ENCODE measurements around the gene GPR155.

The GPR155 gene

DNA sequence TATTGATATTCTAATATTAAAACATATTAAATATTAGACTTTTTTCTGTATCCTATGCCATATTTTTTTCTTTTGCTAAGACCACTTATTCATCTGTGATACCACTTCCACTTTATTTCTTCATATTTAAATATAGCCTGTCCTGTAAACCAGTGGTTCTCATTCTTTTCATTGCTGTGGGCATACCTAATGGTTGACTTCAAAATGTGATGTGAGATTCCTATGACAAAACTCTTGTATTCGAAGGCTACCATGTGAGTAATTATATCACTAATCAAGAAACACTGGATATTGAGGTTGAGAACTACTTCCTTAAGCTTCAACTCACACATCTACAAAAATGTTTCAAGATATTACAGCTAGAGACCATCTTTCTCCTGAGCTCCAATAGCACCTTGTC is 87.7 kb downstream of the GPR155 start:
- Histone ChIP-seq H3K27ac (ENCODE audit: low read length) (no peak overlapping the region), H3K27me3 (ENCODE audit: insufficient read depth, low read length, poor library complexity) (no peaks in the 10 kb centered on the region), H3K4me3 (ENCODE audit: low read depth in 1 of 2, low read length in 2 of 2) (no peak overlapping the region), H4K20me1 (ENCODE audit: insufficient read depth, low read length) (no peaks in the 10 kb centered on the region), H2AFZ (ENCODE audit: low read depth, low read length) (no peak overlapping the region), H3K4me1 (ENCODE audit: insufficient read depth, low read length) (peaks cover 27% of the 10 kb centered on the region), H3K9ac (ENCODE audit: low read depth, low read length) (no peak overlapping the region), H3K9me3 (ENCODE audit: insufficient read depth, low read length, severe bottlenecking) (no peaks in the 10 kb centered on the region), H3K4me2 (ENCODE audit: insufficient read depth, low read length) (no peak overlapping the region), H3K79me2 (ENCODE audit: insufficient read depth, low read length) (peaks cover 13% of the 10 kb centered on the region), H3K36me3 (ENCODE audit: insufficient read depth, low read length) (peaks cover 16% of the 10 kb centered on the region; the same call in 1 of the 2 replicates)
- DNase-seq (no peak), ATAC-seq (ENCODE audit: insufficient read depth, low read depth) (no peak)
- TF ChIP-seq, protein P1, sequence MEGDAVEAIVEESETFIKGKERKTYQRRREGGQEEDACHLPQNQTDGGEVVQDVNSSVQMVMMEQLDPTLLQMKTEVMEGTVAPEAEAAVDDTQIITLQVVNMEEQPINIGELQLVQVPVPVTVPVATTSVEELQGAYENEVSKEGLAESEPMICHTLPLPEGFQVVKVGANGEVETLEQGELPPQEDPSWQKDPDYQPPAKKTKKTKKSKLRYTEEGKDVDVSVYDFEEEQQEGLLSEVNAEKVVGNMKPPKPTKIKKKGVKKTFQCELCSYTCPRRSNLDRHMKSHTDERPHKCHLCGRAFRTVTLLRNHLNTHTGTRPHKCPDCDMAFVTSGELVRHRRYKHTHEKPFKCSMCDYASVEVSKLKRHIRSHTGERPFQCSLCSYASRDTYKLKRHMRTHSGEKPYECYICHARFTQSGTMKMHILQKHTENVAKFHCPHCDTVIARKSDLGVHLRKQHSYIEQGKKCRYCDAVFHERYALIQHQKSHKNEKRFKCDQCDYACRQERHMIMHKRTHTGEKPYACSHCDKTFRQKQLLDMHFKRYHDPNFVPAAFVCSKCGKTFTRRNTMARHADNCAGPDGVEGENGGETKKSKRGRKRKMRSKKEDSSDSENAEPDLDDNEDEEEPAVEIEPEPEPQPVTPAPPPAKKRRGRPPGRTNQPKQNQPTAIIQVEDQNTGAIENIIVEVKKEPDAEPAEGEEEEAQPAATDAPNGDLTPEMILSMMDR (IDR thresholded peaks at IDR 0.05; ENCODE audit: borderline replicate concordance, extremely low read depth, low read length, poor library complexity, severe bottlenecking) = no peak
- no peak for TF ChIP-seq EZH2 (IDR thresholded peaks at IDR 0.05; ENCODE audit: borderline replicate concordance, low read depth, low read length, severe bottlenecking)

DNA sequence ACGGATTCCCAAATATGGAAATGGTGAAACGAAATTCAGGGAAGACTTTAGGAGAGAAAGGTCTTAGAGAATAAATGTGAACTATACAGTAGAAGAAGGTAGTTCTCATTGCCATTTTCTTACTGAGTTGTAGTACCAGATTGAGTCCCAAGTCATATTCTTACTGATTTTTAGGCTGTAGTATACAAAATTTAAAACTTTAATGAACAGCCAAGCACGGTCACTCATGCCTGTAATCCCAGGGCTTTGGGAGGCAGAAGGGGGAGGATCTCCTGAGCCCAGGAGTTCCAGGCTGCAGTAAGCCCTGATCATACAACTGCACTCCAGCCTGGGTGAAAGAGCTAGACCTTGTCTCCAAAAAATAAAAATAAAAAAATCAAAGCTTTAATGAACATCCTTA is 89.1 kb downstream of the GPR155 start:
- Histone ChIP-seq H3K4me2 (ENCODE audit: insufficient read depth, low read length) (no peak overlapping the region), H3K9ac (ENCODE audit: low read depth, low read length) (no peak overlapping the region), H3K27me3 (ENCODE audit: insufficient read depth, low read length, poor library complexity) (no peaks in the 10 kb centered on the region), H3K4me1 (ENCODE audit: insufficient read depth, low read length) (peaks cover 41% of the 10 kb centered on the region), H3K4me3 (ENCODE audit: low read depth in 1 of 2, low read length in 2 of 2) (no peak overlapping the region), H3K36me3 (ENCODE audit: insufficient read depth, low read length) (peaks cover 8% of the 10 kb centered on the region; the same call in 1 of the 2 replicates), H3K9me3 (ENCODE audit: insufficient read depth, low read length, severe bottlenecking) (no peaks in the 10 kb centered on the region), H3K79me2 (ENCODE audit: insufficient read depth, low read length) (peaks cover 27% of the 10 kb centered on the region), H3K27ac (ENCODE audit: low read length) (no peak overlapping the region), H2AFZ (ENCODE audit: low read depth, low read length) (no peak overlapping the region), H4K20me1 (ENCODE audit: insufficient read depth, low read length) (no peaks in the 10 kb centered on the region)
- no peak for TF ChIP-seq EZH2 (IDR thresholded peaks at IDR 0.05; ENCODE audit: borderline replicate concordance, low read depth, low read length, severe bottlenecking)
- TF ChIP-seq, protein P1 (IDR thresholded peaks at IDR 0.05; ENCODE audit: borderline replicate concordance, extremely low read depth, low read length, poor library complexity, severe bottlenecking) = no peak
- DNase-seq (no peak), ATAC-seq (ENCODE audit: insufficient read depth, low read depth) (no peak)

DNA sequence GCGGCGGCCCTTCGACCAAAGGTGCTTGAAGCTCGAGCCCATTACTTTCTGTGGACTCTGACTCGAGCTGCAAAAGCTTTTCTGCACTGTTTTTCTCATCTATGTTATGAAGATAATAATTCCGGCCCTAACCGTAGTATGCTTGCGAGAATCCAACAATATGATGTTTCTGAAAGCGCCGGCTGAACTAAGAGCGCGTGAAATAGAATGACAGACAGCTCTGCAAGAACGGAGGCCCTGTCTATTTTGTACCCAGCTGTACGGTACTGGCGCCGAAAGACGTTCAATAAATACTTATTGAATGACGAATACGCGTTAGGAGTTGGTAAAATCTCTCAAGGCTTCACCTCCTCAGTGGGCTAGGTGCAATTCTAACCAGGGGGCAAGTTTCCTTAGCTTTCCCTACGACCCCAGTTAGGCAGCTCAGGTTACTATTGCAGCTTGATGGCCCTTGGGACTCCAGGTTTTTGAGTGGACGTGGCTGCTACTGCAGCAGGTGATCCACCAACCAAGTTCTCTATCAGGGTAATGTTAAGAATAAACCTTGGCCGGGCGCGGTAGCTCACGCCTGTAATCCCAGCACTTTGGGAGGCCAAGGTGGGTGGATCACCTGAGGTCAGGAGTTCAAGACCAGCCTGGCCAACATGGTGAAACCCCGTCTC is 90.7 kb downstream of the GPR155 start:
- H3K27ac ChIP-seq (ENCODE audit: low read length) = peak overlapping the region; percentile 86
- peaks cover 10% of the 10 kb centered on the region for H3K36me3 ChIP-seq (ENCODE audit: insufficient read depth, low read length)
- H3K79me2 ChIP-seq (ENCODE audit: insufficient read depth, low read length) = peaks cover 43% of the 10 kb centered on the region
- no peaks in the 10 kb centered on the region for H3K27me3 ChIP-seq (ENCODE audit: insufficient read depth, low read length, poor library complexity)
- peaks cover 44% of the 10 kb centered on the region for H3K4me1 ChIP-seq (ENCODE audit: insufficient read depth, low read length)
- H3K9ac ChIP-seq (ENCODE audit: low read depth, low read length) = peak overlapping the region; percentile 76
- no peaks in the 10 kb centered on the region for H3K9me3 ChIP-seq (ENCODE audit: insufficient read depth, low read length, severe bottlenecking)
- H3K4me2 ChIP-seq (ENCODE audit: insufficient read depth, low read length) = peak overlapping the region; percentile 92
- peak overlapping the region; percentile 82 for H2AFZ ChIP-seq (ENCODE audit: low read depth, low read length)
- no peaks in the 10 kb centered on the region for H4K20me1 ChIP-seq (ENCODE audit: insufficient read depth, low read length)
- TF ChIP-seq EZH2 (IDR thresholded peaks at IDR 0.05; ENCODE audit: borderline replicate concordance, low read depth, low read length, severe bottlenecking) = no peak
- TF ChIP-seq, protein P1 (IDR thresholded peaks at IDR 0.05; ENCODE audit: borderline replicate concordance, extremely low read depth, low read length, poor library complexity, severe bottlenecking) = no peak
- ATAC-seq (ENCODE audit: insufficient read depth, low read depth) (peak; percentile 25; the same call in 2 of the 3 replicates), DNase-seq (no peak)
- peak overlapping the region; percentile 49 to 73 for H3K4me3 ChIP-seq (ENCODE audit: low read depth in 1 of 2, low read length in 2 of 2)

All from DND-41 (cell line).